Measurements from ENCODE around the gene STRC.
"Not testable (repeated sequence)": the region's sequence is repeated elsewhere in the genome, so short reads cannot be mapped to it uniquely, and the experiment has no call there.

GRCh38 chr15:43659727-43660126, 41.1 kb upstream of the STRC start:
- not testable (repeated sequence) for TF ChIP-seq CTCF (IDR thresholded peaks at IDR 0.05; ENCODE audit: low read depth, low read length); POLR2A (IDR thresholded peaks at IDR 0.05; ENCODE audit: extremely low read depth, insufficient read length)

Data from NB4 (cell line).